Measurements from ENCODE around the gene RSPO4.

Gene RSPO4

GRCh38 chr20:1015181-1015580 lies 13.1 kb upstream of the RSPO4 start:
- peaks cover 3% of the 10 kb centered on the region; the same call in 1 of the 2 replicates for H3K4me1 ChIP-seq (ENCODE audit: insufficient read depth, low read length)
- no peaks in the 10 kb centered on the region for H3K9me3 ChIP-seq (ENCODE audit: control insufficient read depth, insufficient read depth, low read length)
- H3K9ac ChIP-seq (ENCODE audit: low read depth, low read length), result no peak overlapping the region
- H3K36me3 ChIP-seq (ENCODE audit: insufficient read depth, low read length), result no peaks in the 10 kb centered on the region

- H3K9me3 ChIP-seq (ENCODE audit: control insufficient read depth, insufficient read depth, low read length), result no peaks in the 10 kb centered on the region
- no peak overlapping the region for H3K9ac ChIP-seq (ENCODE audit: low read depth, low read length)
- H3K4me1 ChIP-seq (ENCODE audit: insufficient read depth, low read length), result peaks cover 3% of the 10 kb centered on the region; the same call in 1 of the 2 replicates
- no peaks in the 10 kb centered on the region for H3K36me3 ChIP-seq (ENCODE audit: insufficient read depth, low read length)
These were observed 12.4 kb upstream of the RSPO4 start for GRCh38 chr20:1014471-1014870.

DNA sequence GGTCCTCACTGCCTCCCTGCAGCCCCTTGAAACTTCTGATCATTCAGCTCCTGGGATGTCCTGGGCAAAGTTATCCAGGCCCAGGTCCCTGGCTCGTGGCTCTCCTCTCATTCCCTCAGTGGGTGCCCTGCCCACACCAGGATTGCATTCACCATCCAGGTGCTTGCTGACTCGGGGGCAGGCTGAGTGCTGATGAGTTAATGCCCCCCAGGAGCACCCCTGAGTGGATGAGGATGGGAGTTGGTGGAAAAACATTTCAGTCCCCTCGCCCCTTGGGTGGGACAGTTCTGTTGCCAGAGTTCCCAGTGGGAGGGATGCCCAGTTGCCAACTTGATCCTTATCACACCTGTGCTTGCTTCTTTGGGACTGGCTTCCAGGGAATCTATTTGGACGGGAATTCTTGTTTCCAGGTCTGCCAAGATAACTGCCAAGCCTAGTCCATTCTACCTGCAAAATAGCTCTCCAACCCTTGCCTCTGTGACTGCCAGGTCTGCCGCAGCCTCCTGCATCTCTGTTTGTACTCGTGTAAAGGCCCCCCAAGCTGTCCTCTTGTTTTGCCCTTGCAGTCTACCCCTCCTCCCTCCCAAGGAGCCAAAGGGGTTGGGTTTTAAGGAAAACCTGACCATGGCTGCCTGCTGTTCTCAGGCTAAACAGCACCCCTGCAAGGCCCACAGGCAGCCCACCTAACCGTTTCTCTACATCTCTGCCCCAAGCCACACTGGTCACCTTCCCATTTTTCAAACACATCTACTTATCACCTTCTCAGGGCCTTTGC lies 11.6 kb upstream of the RSPO4 start:
- no peaks in the 10 kb centered on the region for H3K36me3 ChIP-seq (ENCODE audit: insufficient read depth, low read length)
- peaks cover 3% of the 10 kb centered on the region; the same call in 1 of the 2 replicates for H3K4me1 ChIP-seq (ENCODE audit: insufficient read depth, low read length)
- no peaks in the 10 kb centered on the region for H3K9me3 ChIP-seq (ENCODE audit: control insufficient read depth, insufficient read depth, low read length)
- H3K9ac ChIP-seq (ENCODE audit: low read depth, low read length), result no peak overlapping the region

DNA sequence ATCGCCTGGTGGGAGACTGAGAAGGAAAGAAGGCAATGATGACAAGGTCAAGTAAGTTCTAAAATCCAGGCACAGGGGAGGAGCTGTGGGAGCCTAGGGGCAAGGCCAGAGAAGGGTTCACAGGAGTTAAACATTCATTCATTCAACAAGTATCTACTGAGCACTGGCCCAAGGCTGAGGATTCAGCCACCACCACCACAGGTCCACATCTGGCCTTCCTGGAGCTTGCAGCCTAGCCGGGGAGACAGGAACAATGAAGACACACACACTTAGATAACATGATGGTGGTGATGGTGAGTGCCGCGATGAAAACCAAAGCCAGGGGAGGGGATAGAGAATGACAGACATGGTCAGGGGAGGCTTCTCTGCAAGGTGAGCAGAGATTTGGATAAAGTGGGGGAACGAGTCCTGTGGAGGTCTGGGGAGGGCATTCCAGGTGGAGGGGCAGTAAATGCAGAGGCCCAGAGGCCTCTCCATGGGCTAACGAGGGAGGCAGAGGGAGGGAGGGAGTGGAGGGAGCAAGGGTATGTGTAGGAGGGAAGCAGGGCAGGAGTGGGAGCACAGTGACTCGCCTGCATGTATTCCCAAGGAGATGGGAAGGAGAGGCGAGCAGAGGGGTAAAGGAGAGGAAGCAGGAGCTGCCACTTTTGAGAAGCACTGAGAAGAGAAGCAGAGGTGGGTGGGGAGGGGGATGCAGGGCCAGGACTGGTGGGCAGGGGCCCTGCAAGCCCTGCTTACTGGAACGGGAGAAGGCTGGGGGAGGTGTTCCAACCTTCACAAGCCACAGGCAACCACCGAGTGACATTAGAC lies 10.5 kb upstream of the RSPO4 start:
- Histone ChIP-seq H3K9me3 (ENCODE audit: control insufficient read depth, insufficient read depth, low read length) (no peaks in the 10 kb centered on the region), H3K9ac (ENCODE audit: low read depth, low read length) (no peak overlapping the region), H3K36me3 (ENCODE audit: insufficient read depth, low read length) (no peaks in the 10 kb centered on the region), H3K4me1 (ENCODE audit: insufficient read depth, low read length) (peaks cover 3% of the 10 kb centered on the region; the same call in 1 of the 2 replicates)

DNA sequence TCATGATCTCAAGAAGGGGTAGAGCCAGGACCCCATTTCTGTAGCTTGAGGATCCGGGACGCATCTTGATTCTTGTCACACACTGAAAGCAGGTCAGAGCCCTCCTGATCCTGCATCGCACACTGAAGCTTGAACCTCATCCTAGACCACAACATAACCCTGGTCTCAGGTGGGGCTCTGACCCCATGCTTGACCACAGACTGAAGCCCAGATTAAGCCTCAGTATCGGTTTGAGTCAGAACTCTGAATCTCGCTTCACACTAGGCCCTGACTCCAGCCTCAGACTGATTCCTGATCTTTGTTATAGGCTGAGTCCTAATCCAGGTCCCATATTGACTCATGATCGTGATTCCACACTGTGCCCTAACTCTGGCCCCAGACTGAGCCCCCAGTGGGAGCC lies 8.5 kb upstream of the RSPO4 start:
- no peaks in the 10 kb centered on the region for H3K9me3 ChIP-seq (ENCODE audit: control insufficient read depth, insufficient read depth, low read length)
- no peak overlapping the region for H3K9ac ChIP-seq (ENCODE audit: low read depth, low read length)
- H3K36me3 ChIP-seq (ENCODE audit: insufficient read depth, low read length), result no peaks in the 10 kb centered on the region
- peaks cover 3% of the 10 kb centered on the region; the same call in 1 of the 2 replicates for H3K4me1 ChIP-seq (ENCODE audit: insufficient read depth, low read length)

GRCh38 chr20:1005452-1006027 lies 3.4 kb upstream of the RSPO4 start:
- Histone ChIP-seq H3K36me3 (ENCODE audit: insufficient read depth, low read length) (no peaks in the 10 kb centered on the region), H3K9me3 (ENCODE audit: control insufficient read depth, insufficient read depth, low read length) (no peaks in the 10 kb centered on the region), H3K4me1 (ENCODE audit: insufficient read depth, low read length) (no peaks in the 10 kb centered on the region), H3K9ac (ENCODE audit: low read depth, low read length) (no peak overlapping the region)

- Histone ChIP-seq H3K9me3 (ENCODE audit: control insufficient read depth, insufficient read depth, low read length) (no peaks in the 10 kb centered on the region), H3K36me3 (ENCODE audit: insufficient read depth, low read length) (no peaks in the 10 kb centered on the region), H3K4me1 (ENCODE audit: insufficient read depth, low read length) (no peaks in the 10 kb centered on the region), H3K9ac (ENCODE audit: low read depth, low read length) (no peak overlapping the region)
These were observed 2.0 kb upstream of the RSPO4 start for GRCh38 chr20:1003920-1004697.

DNA sequence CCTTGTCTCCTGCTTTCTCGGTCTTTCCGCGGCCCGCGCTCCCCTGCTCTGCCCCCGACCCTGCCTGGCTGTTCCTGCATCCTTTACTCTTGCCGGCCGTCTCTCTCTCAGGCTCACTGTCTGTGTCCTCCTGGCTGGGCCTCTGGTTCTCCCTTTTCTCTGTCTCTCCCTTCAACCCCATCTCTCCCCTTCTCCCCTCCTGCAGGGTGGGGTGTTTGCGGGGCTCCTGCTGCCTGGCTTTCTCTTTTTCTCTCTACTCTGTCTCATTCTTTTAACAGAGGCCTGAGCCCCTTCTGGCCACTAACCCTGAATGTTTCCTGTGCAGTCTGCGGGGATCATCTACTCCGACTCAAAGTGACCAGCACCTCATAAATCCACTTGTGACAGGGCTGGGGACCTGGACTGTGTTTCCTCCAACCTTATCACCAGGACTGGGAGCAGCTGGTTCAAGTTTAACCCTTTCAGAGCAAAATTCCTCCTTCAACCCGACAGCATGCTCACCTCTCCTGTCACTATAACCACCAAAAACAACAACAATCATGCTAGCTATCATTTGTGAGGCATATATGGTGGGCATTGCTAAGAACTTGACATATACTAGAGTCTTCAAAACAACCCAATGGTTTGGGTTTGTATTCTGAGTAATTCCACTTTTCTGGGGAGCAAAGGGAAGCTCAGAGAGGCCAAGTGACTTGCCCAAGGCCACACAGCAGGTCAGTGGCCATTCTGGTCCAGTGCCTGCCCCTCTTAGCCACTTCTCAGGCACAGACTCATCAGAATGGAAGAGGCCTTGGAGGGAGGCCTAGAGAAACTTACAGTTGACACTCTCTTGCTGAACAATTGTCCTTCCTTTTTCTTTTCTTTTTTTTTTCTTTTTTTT lies 811 bp upstream of the RSPO4 start:
- no peaks in the 10 kb centered on the region for H3K9me3 ChIP-seq (ENCODE audit: control insufficient read depth, insufficient read depth, low read length)
- no peaks in the 10 kb centered on the region for H3K4me1 ChIP-seq (ENCODE audit: insufficient read depth, low read length)
- no peaks in the 10 kb centered on the region for H3K36me3 ChIP-seq (ENCODE audit: insufficient read depth, low read length)
- peak overlapping the region; percentile 69 for H3K9ac ChIP-seq (ENCODE audit: low read depth, low read length)

DNA sequence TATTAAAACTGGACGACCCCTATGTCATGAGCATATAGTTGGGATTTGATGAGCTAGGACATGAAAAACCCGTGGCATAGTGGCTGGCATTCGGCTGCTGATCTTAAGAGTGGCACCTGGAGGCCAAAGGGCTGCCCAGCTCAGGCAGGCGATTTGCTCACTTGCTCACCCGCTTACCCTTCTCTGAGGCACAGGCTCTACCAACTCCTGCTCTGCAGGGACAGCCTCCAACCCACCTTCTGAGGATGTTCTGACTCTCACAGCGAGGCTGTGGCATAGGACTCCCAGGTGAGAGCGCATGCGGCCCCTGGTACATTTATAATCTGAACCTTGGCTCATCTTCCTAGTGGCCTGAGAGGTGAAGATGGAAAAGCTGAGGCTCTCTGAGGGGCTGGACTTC lies 995 bp downstream of the RSPO4 start:
- Histone ChIP-seq H3K9me3 (ENCODE audit: control insufficient read depth, insufficient read depth, low read length) (no peaks in the 10 kb centered on the region), H3K9ac (ENCODE audit: low read depth, low read length) (peak overlapping the region; percentile 69; the same call in 1 of the 2 replicates), H3K36me3 (ENCODE audit: insufficient read depth, low read length) (no peaks in the 10 kb centered on the region), H3K4me1 (ENCODE audit: insufficient read depth, low read length) (no peaks in the 10 kb centered on the region)

GRCh38 chr20:998231-998830 lies 3.8 kb downstream of the RSPO4 start:
- no peaks in the 10 kb centered on the region for H3K36me3 ChIP-seq (ENCODE audit: insufficient read depth, low read length)
- H3K9me3 ChIP-seq (ENCODE audit: control insufficient read depth, insufficient read depth, low read length), result no peaks in the 10 kb centered on the region
- H3K9ac ChIP-seq (ENCODE audit: low read depth, low read length), result no peak overlapping the region
- no peaks in the 10 kb centered on the region for H3K4me1 ChIP-seq (ENCODE audit: insufficient read depth, low read length)

DNA sequence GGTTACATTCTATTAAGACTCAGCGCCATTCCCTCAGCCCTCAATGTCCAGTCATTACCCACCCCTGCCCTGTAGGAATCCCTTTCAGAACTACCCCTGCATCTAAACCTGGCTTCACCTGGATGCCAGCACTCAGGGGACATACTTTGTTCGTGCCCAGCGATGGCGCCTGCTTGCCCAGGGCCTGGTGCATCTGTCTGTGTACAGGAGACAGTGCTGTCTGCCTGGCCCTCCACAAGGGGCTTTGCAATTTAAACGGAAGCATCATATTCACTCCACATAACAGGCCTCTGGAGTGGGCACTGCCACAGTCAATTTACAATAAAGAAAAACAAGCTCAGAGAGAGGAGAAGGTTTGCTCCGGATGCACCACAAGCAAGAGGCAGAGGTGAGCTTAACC lies 4.6 kb downstream of the RSPO4 start:
- no peak overlapping the region for H3K9ac ChIP-seq (ENCODE audit: low read depth, low read length)
- H3K9me3 ChIP-seq (ENCODE audit: control insufficient read depth, insufficient read depth, low read length), result no peaks in the 10 kb centered on the region
- H3K4me1 ChIP-seq (ENCODE audit: insufficient read depth, low read length), result no peaks in the 10 kb centered on the region
- no peaks in the 10 kb centered on the region for H3K36me3 ChIP-seq (ENCODE audit: insufficient read depth, low read length)

DNA sequence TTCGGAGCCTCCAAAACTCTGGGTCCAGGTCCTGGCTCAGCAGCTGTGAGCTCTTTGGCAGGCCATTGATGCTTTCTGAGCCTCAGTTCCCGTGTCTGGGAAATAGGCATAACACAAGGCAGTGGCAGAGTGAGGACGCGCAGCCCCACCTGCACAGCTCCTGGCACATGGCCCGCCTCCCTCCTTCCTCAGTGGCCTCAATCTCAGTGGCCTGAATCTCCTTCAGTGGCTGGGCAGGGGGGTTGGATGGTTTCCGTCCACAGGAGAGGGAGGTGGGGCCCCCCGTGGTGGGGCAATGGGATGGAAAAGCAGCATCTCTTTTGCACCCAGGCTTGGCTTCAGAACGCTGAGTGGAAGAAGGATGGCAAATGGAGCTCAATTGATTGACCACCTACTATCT lies 5.1 kb downstream of the RSPO4 start:
- Histone ChIP-seq H3K4me1 (ENCODE audit: insufficient read depth, low read length) (no peaks in the 10 kb centered on the region), H3K9me3 (ENCODE audit: control insufficient read depth, insufficient read depth, low read length) (no peaks in the 10 kb centered on the region), H3K36me3 (ENCODE audit: insufficient read depth, low read length) (no peaks in the 10 kb centered on the region), H3K9ac (ENCODE audit: low read depth, low read length) (no peak overlapping the region)

DNA sequence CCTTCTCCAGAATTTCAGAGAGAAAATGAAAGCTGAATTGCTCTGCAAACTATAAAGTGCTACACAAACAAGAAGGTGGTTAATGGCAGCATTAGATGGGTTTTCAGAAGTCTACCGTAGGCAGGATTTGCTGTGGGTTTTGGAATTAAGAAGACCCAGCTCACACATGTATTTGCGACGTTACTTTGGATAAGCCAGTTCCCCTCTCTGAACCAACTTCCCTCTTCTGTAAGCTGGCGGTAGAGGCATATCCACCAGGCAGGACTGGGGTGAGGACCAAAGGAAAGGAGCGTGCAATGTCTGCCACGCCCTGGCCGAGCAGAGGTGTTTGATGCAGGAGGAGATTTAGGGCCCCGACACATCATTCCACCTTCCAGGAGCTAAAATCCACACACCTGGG lies 6.9 kb downstream of the RSPO4 start:
- Histone ChIP-seq H3K9ac (ENCODE audit: low read depth, low read length) (no peak overlapping the region), H3K36me3 (ENCODE audit: insufficient read depth, low read length) (no peaks in the 10 kb centered on the region), H3K4me1 (ENCODE audit: insufficient read depth, low read length) (0 out of 2 replicates have a peak, but pooled peaks cover 3% of the 10 kb centered on the region), H3K9me3 (ENCODE audit: control insufficient read depth, insufficient read depth, low read length) (no peaks in the 10 kb centered on the region)
